ENCODE results near the gene SCAF4.
"Not testable (repeated sequence)": the region's sequence is repeated elsewhere in the genome, so short reads cannot be mapped to it uniquely, and the experiment has no call there.

Gene SCAF4

GRCh38 chr21:31667639-31668038, 64.3 kb downstream of the SCAF4 start:
- no peak for DNase-seq

GRCh38 chr21:31667132-31667531, 64.8 kb downstream of the SCAF4 start:
- no peak for DNase-seq

- DNase-seq: no peak
Observed at GRCh38 chr21:31666445-31667010, 65.4 kb downstream of the SCAF4 start.

- not testable (repeated sequence) for DNase-seq
Observed at GRCh38 chr21:31665869-31666268, 66.0 kb downstream of the SCAF4 start.

GRCh38 chr21:31665397-31665796, 66.5 kb downstream of the SCAF4 start:
- DNase-seq: peak; percentile 23

GRCh38 chr21:31663584-31664249, 68.2 kb downstream of the SCAF4 start:
- DNase-seq: peak; percentile 45

GRCh38 chr21:31660591-31660990, 71.3 kb downstream of the SCAF4 start:
- DNase-seq: peak; percentile 33

- no peak for DNase-seq
Observed at GRCh38 chr21:31660259-31660565, 71.7 kb downstream of the SCAF4 start.

- DNase-seq: peak; percentile 98
Observed at GRCh38 chr21:31659536-31660258, 72.2 kb downstream of the SCAF4 start, which contains the start of gene SOD1. Gene SOD1 (plus strand): TSS chr21:31659693. CDS start chr21:31659770, 77 bp downstream.

- DNase-seq: no peak
Observed at GRCh38 chr21:31659286-31659535, 72.7 kb downstream of the SCAF4 start.

GRCh38 chr21:31658053-31658452, 73.9 kb downstream of the SCAF4 start:
- no peak for DNase-seq

- no peak for DNase-seq
Observed at GRCh38 chr21:31656199-31657095, 75.5 kb downstream of the SCAF4 start.

GRCh38 chr21:31654821-31655580, 76.9 kb downstream of the SCAF4 start:
- not testable (repeated sequence) for DNase-seq

- DNase-seq: no peak
Observed at GRCh38 chr21:31654340-31654739, 77.6 kb downstream of the SCAF4 start.

GRCh38 chr21:31651491-31651890, 80.4 kb downstream of the SCAF4 start:
- not testable (repeated sequence) for DNase-seq

- no peak for DNase-seq
Observed at GRCh38 chr21:31650930-31651329, 81.0 kb downstream of the SCAF4 start.

GRCh38 chr21:31647650-31648049, 84.3 kb downstream of the SCAF4 start:
- no peak for DNase-seq

GRCh38 chr21:31644643-31645042, 87.3 kb downstream of the SCAF4 start:
- peak; percentile 23 for DNase-seq

- no peak for DNase-seq
Observed at GRCh38 chr21:31641416-31641922, 90.4 kb downstream of the SCAF4 start.

- no peak for DNase-seq
Observed at GRCh38 chr21:31636874-31637273, 95.0 kb downstream of the SCAF4 start.

GRCh38 chr21:31634993-31635392, 96.9 kb downstream of the SCAF4 start:
- DNase-seq: no peak

- DNase-seq: not testable (repeated sequence)
Observed at GRCh38 chr21:31631881-31632280, 100.0 kb downstream of the SCAF4 start.
